Activated T-cell treated with anti-CD3 and anti-CD28 coated beads, Interleukin-2, amount 50 U/mL, for 24 hours (primary cell): ENCODE data around the gene TPD52L1.
"Not testable (repeated sequence)": the region's sequence is repeated elsewhere in the genome, so short reads cannot be mapped to it uniquely, and the experiment has no call there.

Experiments used
- DNase-seq: peaks from one replicate; pipeline ENCODE4 v3.0.0-alpha.2; 2020
- H3K27ac Mint-ChIP-seq: 2 replicates; pipeline ENCODE4 v1.8.0; 2020; ENCODE audit warnings: mild to moderate bottlenecking, mixed read lengths
- H3K27me3 Mint-ChIP-seq: 2 replicates; pipeline ENCODE4 v1.8.0; 2020; ENCODE audit warnings: mixed read lengths
- H3K36me3 Mint-ChIP-seq: 2 replicates; pipeline ENCODE4 v1.8.0; 2020; ENCODE audit warnings: low read depth, mixed read lengths
- H3K4me1 Mint-ChIP-seq: 2 replicates; pipeline ENCODE4 v1.8.0; 2020; ENCODE audit warnings: low read depth, mixed read lengths
- H3K4me3 Mint-ChIP-seq: 2 replicates; pipeline ENCODE4 v1.8.0; 2020; ENCODE audit warnings: mild to moderate bottlenecking, moderate library complexity, mixed read lengths
- H3K9me3 Mint-ChIP-seq: 2 replicates; pipeline ENCODE4 v1.8.0; 2020; ENCODE audit warnings: mixed read lengths

TPD52L1 gene

DNA sequence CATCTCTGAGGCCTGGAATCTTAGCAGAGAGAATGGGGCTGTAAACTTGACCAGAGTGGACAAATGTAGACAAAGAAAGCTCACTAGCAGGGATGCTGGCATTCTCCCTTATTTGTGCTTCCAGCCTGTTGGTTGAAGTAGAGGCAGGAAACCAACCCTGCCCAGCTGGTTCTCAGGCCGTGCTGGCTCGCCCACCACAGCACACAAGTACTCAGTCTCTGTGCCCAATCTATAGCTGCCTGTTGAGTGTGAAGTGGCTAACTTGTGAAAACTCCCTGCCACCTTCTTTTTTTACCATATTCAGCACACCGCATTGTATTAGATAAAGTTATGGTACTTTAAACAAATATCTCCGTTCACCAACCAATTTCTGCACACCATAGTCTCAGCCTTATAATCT is 110.9 kb downstream of the TPD52L1 start:
- H3K9me3 Mint-ChIP-seq = no peaks in the 10 kb centered on the region
- no peak overlapping the region for H3K27ac Mint-ChIP-seq
- H3K36me3 Mint-ChIP-seq = no peaks in the 10 kb centered on the region
- H3K4me1 Mint-ChIP-seq = no peaks in the 10 kb centered on the region
- DNase-seq = no peak
- no peaks in the 10 kb centered on the region for H3K27me3 Mint-ChIP-seq
- H3K4me3 Mint-ChIP-seq = no peak overlapping the region

DNA sequence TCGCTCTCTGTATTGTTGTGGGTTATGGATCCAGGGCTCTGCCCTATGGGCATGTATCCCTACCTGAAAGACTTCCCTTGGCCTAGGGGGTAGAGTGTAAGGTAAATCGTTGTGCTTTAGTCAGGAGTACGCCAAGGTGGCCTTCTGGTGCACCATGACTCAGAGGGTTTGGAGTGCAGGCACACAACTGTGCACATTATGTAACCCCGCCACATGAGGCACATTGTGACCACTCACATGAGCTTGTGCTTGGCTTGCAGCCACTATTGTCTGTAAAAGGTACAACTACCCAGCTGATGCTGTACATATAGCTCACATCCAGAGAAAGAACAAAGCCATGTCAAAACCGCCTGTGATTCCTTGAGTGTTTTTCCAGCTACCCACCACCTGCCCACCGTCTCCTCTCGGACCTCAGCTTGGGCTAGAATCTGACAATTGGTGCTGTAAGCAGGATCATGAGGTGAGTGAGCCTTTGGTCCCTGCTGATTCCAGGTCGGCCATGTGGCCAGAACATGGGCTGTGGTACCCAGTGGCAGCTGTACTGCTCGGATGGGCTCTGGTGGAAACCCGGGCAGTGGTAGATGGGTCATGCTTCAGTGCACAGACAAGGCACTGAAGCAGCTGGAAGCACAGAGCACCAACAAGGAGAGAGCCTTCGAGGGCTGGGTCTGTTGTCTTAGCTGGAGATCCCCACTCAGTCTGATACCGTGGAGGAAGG is 114.4 kb downstream of the TPD52L1 start:
- no peaks in the 10 kb centered on the region for H3K27me3 Mint-ChIP-seq
- no peak overlapping the region for H3K27ac Mint-ChIP-seq
- peaks cover 20% of the 10 kb centered on the region for H3K36me3 Mint-ChIP-seq
- no peaks in the 10 kb centered on the region for H3K9me3 Mint-ChIP-seq
- no peak overlapping the region for H3K4me3 Mint-ChIP-seq
- DNase-seq = no peak
- H3K4me1 Mint-ChIP-seq = no peaks in the 10 kb centered on the region

- Mint-ChIP-seq H3K4me1 (no peaks in the 10 kb centered on the region), H3K9me3 (no peaks in the 10 kb centered on the region), H3K4me3 (no peak overlapping the region), H3K27ac (no peak overlapping the region), H3K27me3 (no peaks in the 10 kb centered on the region), H3K36me3 (peaks cover 28% of the 10 kb centered on the region)
- no peak for DNase-seq
These were observed 115.2 kb downstream of the TPD52L1 start for GRCh38 chr6:125268765-125269164.

DNA sequence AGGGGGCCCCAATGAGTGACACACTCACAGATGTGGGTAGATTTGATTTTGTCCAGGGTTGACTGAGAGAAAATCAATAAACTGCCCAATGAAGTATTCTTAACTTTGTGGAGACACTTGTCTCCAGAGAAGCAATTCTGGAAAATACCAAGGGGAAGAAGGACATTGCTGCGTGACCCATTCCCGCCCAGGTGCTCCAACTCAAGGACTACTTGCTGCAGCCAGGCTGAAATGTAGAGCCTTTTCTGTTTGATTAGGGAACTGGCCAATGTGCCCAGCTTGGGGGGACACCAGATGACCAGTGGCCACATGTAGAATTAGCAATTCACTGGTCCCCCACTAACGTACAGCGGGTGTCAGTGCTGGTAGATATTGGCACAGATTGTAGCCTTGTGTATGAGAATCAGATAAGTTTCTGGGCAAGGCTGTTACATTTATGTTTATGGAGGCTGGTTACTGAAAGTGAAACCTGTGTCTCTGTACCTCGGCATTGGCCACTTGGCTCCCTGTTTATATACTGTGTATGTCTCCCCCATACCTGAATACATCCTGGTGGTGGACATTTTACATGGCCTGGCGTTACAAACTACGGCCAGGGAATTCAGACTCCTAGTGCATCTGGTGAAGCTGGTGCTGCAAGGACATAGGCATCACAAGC is 115.9 kb downstream of the TPD52L1 start:
- DNase-seq = no peak
- no peaks in the 10 kb centered on the region for H3K4me1 Mint-ChIP-seq
- H3K4me3 Mint-ChIP-seq = no peak overlapping the region

DNA sequence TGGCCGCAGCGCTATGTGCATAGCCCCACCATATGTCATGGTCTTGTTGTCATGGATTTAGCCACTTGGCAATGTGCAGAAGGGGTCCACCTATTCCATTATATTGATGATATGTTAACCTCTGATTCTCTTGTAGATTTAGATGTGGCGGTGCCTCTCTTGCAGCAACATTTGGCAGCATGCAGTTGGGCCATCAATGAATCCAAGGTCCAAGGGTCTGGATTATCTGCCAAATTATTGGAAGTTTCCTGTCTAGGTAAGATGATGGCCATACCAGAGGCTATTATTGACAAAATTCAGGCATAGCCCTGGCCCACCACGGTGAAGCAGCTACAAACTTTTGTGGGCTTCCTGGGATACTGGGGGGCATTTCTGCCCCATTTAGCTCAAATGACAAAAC is 116.8 kb downstream of the TPD52L1 start:
- Mint-ChIP-seq H3K27ac (no peak overlapping the region), H3K36me3 (peaks cover 43% of the 10 kb centered on the region), H3K27me3 (no peaks in the 10 kb centered on the region), H3K4me3 (no peak overlapping the region), H3K9me3 (no peaks in the 10 kb centered on the region), H3K4me1 (no peaks in the 10 kb centered on the region)
- no peak for DNase-seq

More for the DNA sequence above, 115.9 kb downstream of the TPD52L1 start:
- Mint-ChIP-seq H3K27me3 (no peaks in the 10 kb centered on the region), H3K27ac (no peak overlapping the region), H3K36me3 (peaks cover 35% of the 10 kb centered on the region), H3K9me3 (no peaks in the 10 kb centered on the region)

GRCh38 chr6:125271486-125272159 is 118.0 kb downstream of the TPD52L1 start:
- Mint-ChIP-seq H3K4me3 (no peak overlapping the region), H3K27me3 (no peaks in the 10 kb centered on the region), H3K36me3 (peaks cover 54% of the 10 kb centered on the region), H3K9me3 (no peaks in the 10 kb centered on the region), H3K27ac (no peak overlapping the region), H3K4me1 (no peaks in the 10 kb centered on the region)
- DNase-seq = no peak

DNA sequence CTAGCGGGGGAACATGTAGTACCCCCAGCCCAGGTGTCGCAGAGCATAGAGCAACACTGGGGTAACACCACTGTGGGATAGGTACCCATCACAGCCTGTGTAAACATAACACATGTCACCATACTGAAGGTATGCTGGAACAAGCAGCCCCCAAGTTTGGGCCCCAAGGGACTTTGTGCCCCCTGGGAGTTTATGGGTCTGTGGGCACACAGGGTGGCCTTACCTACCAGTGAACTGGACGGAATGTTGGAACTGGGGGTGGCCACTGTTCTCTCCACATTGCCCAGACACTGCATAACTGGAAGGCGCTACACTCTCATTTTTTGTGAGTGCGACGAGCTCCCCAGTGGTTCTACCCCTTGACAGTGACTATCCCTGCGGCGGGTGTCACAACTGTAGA is 119.7 kb downstream of the TPD52L1 start:
- no peaks in the 10 kb centered on the region for H3K4me1 Mint-ChIP-seq
- H3K27ac Mint-ChIP-seq = no peak overlapping the region
- H3K4me3 Mint-ChIP-seq = no peak overlapping the region
- H3K36me3 Mint-ChIP-seq = peaks cover 69% of the 10 kb centered on the region
- H3K27me3 Mint-ChIP-seq = no peaks in the 10 kb centered on the region
- no peak for DNase-seq
- H3K9me3 Mint-ChIP-seq = no peaks in the 10 kb centered on the region

- Mint-ChIP-seq H3K4me3 (no peak overlapping the region), H3K4me1 (peaks cover 5% of the 10 kb centered on the region), H3K36me3 (peaks cover 75% of the 10 kb centered on the region), H3K27ac (no peak overlapping the region), H3K9me3 (no peaks in the 10 kb centered on the region), H3K27me3 (no peaks in the 10 kb centered on the region)
- DNase-seq = no peak
These were observed 120.4 kb downstream of the TPD52L1 start for GRCh38 chr6:125273965-125274364.

DNA sequence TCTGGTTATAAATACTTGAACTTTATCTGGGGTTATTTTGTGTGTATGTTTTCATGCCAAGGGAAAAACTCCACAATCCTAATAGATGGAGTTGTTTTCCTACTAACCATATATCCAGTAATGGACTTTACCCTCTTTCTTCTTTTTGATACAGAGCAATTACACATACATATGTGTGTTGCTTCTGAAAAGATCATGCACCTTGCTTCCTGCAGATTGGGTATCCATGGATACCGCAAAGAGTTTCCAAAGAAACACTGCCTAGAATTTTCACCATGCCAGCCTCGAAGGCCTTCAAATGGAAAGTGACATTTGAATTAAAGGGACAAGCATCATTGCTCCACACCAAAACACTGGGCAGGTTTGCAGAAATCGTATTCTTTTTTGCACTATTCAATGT is 121.4 kb downstream of the TPD52L1 start:
- Mint-ChIP-seq H3K36me3 (peaks cover 82% of the 10 kb centered on the region), H3K9me3 (no peaks in the 10 kb centered on the region), H3K4me1 (peaks cover 12% of the 10 kb centered on the region), H3K4me3 (no peak overlapping the region), H3K27me3 (no peaks in the 10 kb centered on the region), H3K27ac (no peak overlapping the region)
- no peak for DNase-seq

- Mint-ChIP-seq H3K27ac (no peak overlapping the region), H3K27me3 (no peaks in the 10 kb centered on the region), H3K4me1 (peaks cover 16% of the 10 kb centered on the region), H3K36me3 (peaks cover 88% of the 10 kb centered on the region), H3K9me3 (peaks cover 1% of the 10 kb centered on the region), H3K4me3 (no peak overlapping the region)
- no peak for DNase-seq
These were observed 122.2 kb downstream of the TPD52L1 start for GRCh38 chr6:125275779-125276178.

DNA sequence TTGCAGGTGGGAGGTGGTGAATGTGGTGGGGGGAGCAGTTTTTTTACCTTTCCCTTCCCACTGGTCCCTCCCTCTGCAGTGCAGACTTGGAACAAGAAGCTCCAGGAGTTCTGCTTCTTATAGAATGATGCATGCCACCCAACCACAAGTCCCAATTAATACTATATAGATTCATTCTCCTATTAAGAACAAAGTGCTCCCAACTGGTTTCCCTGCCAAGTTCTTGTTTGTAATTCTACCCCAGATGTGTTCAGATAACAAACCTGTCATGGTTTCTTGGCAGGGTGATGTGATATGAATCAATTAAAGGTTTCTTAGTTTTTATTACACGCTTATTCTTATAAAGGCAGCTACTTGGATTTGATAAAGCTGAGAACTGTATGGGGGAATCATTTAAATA is 124.3 kb downstream of the TPD52L1 start:
- Mint-ChIP-seq H3K27ac (no peak overlapping the region), H3K9me3 (peaks cover 15% of the 10 kb centered on the region), H3K27me3 (no peaks in the 10 kb centered on the region), H3K4me3 (no peak overlapping the region), H3K4me1 (peaks cover 30% of the 10 kb centered on the region), H3K36me3 (peaks cover 92% of the 10 kb centered on the region)
- DNase-seq = no peak

GRCh38 chr6:125279961-125280360 is 126.4 kb downstream of the TPD52L1 start:
- H3K27ac Mint-ChIP-seq = no peak overlapping the region
- H3K9me3 Mint-ChIP-seq = peaks cover 19% of the 10 kb centered on the region
- no peak overlapping the region for H3K4me3 Mint-ChIP-seq
- no peak for DNase-seq
- H3K27me3 Mint-ChIP-seq = no peaks in the 10 kb centered on the region
- peaks cover 94% of the 10 kb centered on the region for H3K36me3 Mint-ChIP-seq
- peaks cover 43% of the 10 kb centered on the region for H3K4me1 Mint-ChIP-seq

- H3K36me3 Mint-ChIP-seq = peaks cover 94% of the 10 kb centered on the region
- H3K27me3 Mint-ChIP-seq, H3K4me3 Mint-ChIP-seq, H3K27ac Mint-ChIP-seq, DNase-seq: not testable (repeated sequence)
- peaks cover 43% of the 10 kb centered on the region for H3K4me1 Mint-ChIP-seq
- peaks cover 21% of the 10 kb centered on the region for H3K9me3 Mint-ChIP-seq
These were observed 126.9 kb downstream of the TPD52L1 start for GRCh38 chr6:125280370-125281035.

DNA sequence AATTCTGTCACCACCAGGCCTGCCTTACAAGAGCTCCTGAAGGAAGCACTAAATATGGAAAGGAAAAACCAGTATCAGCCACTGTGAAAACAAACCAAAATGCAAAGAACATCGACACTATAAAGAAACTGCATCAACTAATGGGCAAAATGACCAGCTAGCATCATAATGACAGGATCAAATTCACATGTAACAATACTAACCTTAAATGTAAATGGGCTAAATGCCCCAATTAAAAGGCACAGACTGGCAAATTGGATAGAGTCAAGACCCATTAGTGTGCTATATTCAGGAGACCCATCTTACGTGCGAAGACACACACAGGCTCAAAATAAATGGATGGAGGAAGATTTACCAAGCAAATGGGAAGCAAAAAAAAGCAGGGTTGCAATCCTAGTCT is 128.9 kb downstream of the TPD52L1 start:
- DNase-seq, H3K27me3 Mint-ChIP-seq, H3K4me3 Mint-ChIP-seq, H3K27ac Mint-ChIP-seq: not testable (repeated sequence)
- Mint-ChIP-seq H3K9me3 (peaks cover 28% of the 10 kb centered on the region), H3K36me3 (peaks cover 95% of the 10 kb centered on the region), H3K4me1 (peaks cover 47% of the 10 kb centered on the region)
